Stomach smooth muscle (tissue), 2 donors: ENCODE data around the gene EXOC3L2.

Experiments
- H3K27ac ChIP-seq: one replicate; pipeline ENCODE4 v1.7.0; 2013; ENCODE audit warnings: mild to moderate bottlenecking, low read length, inconsistent platforms
- H3K27me3 ChIP-seq, 2 donors: one replicate each; pipeline ENCODE4 v1.7.0; 2013; ENCODE audit warnings: low read length in 2 of 2; ENCODE audit not compliant: insufficient read depth in 2 of 2, control insufficient read depth in 1 of 2
- H3K36me3 ChIP-seq, 2 donors: one replicate each; pipeline ENCODE4 v1.7.0; 2013; ENCODE audit warnings: low read length in 2 of 2; ENCODE audit not compliant: control insufficient read depth in 2 of 2, insufficient read depth in 2 of 2
- H3K4me1 ChIP-seq: one replicate; pipeline ENCODE4 v1.7.0; 2013; ENCODE audit warnings: low read length; ENCODE audit not compliant: control insufficient read depth, insufficient read depth
- H3K4me3 ChIP-seq, 2 donors: one replicate each; pipeline ENCODE4 v1.7.0; 2013; ENCODE audit warnings: low read length in 2 of 2
- H3K9ac ChIP-seq, 2 donors: one replicate each; pipeline ENCODE4 v1.7.0; 2013; ENCODE audit warnings: low read length in 2 of 2, mild to moderate bottlenecking in 1 of 2
- H3K9me3 ChIP-seq, 2 donors: one replicate each; pipeline ENCODE4 v1.7.0; 2013; ENCODE audit warnings: low read length in 2 of 2; ENCODE audit not compliant: control insufficient read depth in 2 of 2
- donor health status: healthy.
- donor health status: Pancreatic carcinoma.

The EXOC3L2 gene

GRCh38 chr19:45245334-45245787 is at the start of gene EXOC3L2:
Gene EXOC3L2 (minus strand): TSS chr19:45245407. CDS start chr19:45239045, 6,362 bp downstream.
- Histone ChIP-seq H3K4me3 (peak within 1 kb of the TSS in 1 of 2 donors; percentile 15), H3K4me1 (peaks cover 3% of the 10 kb centered on the region), H3K9me3 (no peaks in the 10 kb centered on the region), H3K27ac (no peak within 1 kb of the TSS), H3K27me3 (peaks cover 0 to 5% of the 10 kb centered on the region in 2 donors), H3K36me3 (no peaks in the 10 kb centered on the region), H3K9ac (no peak within 1 kb of the TSS)

DNA sequence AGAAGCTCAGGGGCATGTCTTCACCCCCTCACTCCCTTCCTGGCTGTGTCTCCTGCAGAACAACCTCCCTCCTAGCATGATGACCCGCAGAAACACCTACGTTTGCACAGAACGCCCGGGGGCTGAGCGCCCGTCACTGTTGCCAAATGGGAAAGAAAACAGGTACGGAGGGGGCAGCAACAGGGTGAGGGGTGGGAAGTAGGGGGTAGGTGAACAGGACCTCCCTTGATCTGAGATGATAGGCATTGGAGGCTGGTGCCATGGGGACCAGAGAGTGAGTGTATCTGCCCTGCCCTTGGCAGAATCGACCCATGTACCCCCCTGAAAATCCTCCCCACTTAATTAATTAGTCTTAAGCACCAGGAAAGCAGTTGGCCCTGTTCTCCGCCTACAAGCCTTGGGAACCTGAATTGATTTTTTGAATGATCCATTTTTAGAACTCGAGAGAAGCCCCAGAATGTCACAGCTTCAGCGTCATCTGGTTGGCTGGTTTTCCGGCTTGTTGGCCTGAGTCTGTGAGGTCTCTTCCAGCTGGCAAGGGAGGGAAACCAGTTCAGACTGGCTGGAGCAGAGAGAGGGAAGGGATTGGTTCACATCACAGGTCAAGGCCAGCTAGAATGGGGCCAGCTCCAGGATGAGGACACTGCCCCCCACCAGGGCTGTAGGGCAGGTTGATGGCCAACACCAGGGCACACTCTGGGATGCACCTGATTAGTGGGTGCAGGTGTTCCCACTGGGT is 49.3 kb upstream of the EXOC3L2 start:
- no peaks in the 10 kb centered on the region for H3K27me3 ChIP-seq
- peaks cover 25 to 26% of the 10 kb centered on the region in 2 donors for H3K36me3 ChIP-seq
- no peaks in the 10 kb centered on the region for H3K9me3 ChIP-seq
- peaks cover 10% of the 10 kb centered on the region for H3K4me1 ChIP-seq
- peak overlapping the region in 1 of 2 donors; percentile 3 for H3K4me3 ChIP-seq
- no peak overlapping the region for H3K27ac ChIP-seq
- H3K9ac ChIP-seq = no peak overlapping the region

DNA sequence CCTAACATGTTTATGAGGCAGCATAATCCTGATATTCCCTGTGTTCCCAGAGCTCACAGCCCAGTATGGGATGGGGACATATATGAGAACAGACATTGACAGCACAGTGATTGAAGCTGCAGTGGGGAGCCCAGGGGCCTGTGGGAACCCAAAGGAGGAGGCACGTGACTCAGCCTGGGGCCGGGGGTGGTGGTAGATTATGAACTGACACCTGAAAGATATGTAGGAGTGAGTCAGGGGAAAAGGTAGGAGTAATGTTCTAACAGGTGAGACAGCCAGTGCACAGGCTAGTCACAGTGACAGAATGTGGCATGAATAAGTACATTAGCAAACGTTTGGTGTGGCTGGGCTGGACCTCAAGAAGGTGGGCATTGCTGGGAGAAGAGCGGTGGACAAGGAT is 48.5 kb upstream of the EXOC3L2 start:
- Histone ChIP-seq H3K27ac (no peak overlapping the region), H3K9ac (no peak overlapping the region), H3K36me3 (peaks cover 21 to 23% of the 10 kb centered on the region in 2 donors)

GRCh38 chr19:45291834-45292233 is 46.6 kb upstream of the EXOC3L2 start:
- Histone ChIP-seq H3K4me3 (no peak overlapping the region), H3K27ac (no peak overlapping the region), H3K27me3 (no peaks in the 10 kb centered on the region), H3K9me3 (no peaks in the 10 kb centered on the region), H3K36me3 (peaks cover 21 to 25% of the 10 kb centered on the region in 2 donors), H3K9ac (no peak overlapping the region), H3K4me1 (peaks cover 10% of the 10 kb centered on the region)

More for the DNA sequence above, 48.5 kb upstream of the EXOC3L2 start:
- Histone ChIP-seq H3K9me3 (no peaks in the 10 kb centered on the region), H3K4me3 (no peak overlapping the region), H3K4me1 (peaks cover 10% of the 10 kb centered on the region), H3K27me3 (no peaks in the 10 kb centered on the region)

DNA sequence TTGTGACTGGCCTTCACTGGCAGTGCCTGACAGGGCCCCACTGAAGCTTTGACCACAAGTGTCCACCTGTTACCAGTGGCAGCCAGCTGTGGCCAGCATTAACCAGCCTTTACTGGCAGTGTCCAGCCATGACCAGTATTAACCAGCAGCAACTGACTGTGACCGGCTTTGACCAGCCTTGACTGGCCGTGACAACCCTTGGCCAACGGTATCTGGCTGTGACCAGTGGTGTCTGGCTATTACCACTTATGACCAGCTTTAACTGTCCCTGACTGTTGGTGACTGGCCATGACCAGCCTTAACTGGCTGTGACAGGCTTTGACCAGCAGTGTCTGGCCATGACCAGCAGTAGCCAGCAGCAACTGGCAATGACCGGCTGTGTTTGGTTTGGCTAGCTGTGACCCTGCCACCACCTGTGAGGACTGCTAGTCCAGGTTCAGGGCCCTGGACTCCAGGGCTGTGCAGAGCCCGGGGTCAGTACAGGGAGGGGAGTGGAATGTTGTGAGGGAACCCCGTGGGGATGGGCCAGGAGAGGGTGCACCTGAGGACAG is 45.2 kb upstream of the EXOC3L2 start:
- Histone ChIP-seq H3K4me3 (no peak overlapping the region), H3K27ac (no peak overlapping the region), H3K36me3 (peaks cover 21 to 23% of the 10 kb centered on the region in 2 donors), H3K27me3 (no peaks in the 10 kb centered on the region), H3K9me3 (no peaks in the 10 kb centered on the region), H3K9ac (no peak overlapping the region), H3K4me1 (peaks cover 10% of the 10 kb centered on the region)

- Histone ChIP-seq H3K9ac (no peak overlapping the region), H3K4me3 (no peak overlapping the region), H3K9me3 (no peaks in the 10 kb centered on the region), H3K27me3 (no peaks in the 10 kb centered on the region), H3K36me3 (peaks cover 8 to 36% of the 10 kb centered on the region in 2 donors), H3K4me1 (no peaks in the 10 kb centered on the region), H3K27ac (no peak overlapping the region)
These were observed 38.3 kb upstream of the EXOC3L2 start for GRCh38 chr19:45283443-45284033.

GRCh38 chr19:45280471-45280961 is 35.3 kb upstream of the EXOC3L2 start:
- H3K4me1 ChIP-seq = no peaks in the 10 kb centered on the region
- no peak overlapping the region for H3K9ac ChIP-seq
- H3K36me3 ChIP-seq = peaks cover 8 to 39% of the 10 kb centered on the region in 2 donors
- no peak overlapping the region for H3K27ac ChIP-seq
- no peaks in the 10 kb centered on the region for H3K27me3 ChIP-seq
- H3K4me3 ChIP-seq = no peak overlapping the region
- no peaks in the 10 kb centered on the region for H3K9me3 ChIP-seq

GRCh38 chr19:45279587-45280192 is 34.5 kb upstream of the EXOC3L2 start:
- no peak overlapping the region for H3K4me3 ChIP-seq
- H3K27me3 ChIP-seq = no peaks in the 10 kb centered on the region
- H3K36me3 ChIP-seq = peaks cover 8 to 35% of the 10 kb centered on the region in 2 donors
- H3K4me1 ChIP-seq = no peaks in the 10 kb centered on the region
- H3K27ac ChIP-seq = no peak overlapping the region
- no peaks in the 10 kb centered on the region for H3K9me3 ChIP-seq
- no peak overlapping the region for H3K9ac ChIP-seq

DNA sequence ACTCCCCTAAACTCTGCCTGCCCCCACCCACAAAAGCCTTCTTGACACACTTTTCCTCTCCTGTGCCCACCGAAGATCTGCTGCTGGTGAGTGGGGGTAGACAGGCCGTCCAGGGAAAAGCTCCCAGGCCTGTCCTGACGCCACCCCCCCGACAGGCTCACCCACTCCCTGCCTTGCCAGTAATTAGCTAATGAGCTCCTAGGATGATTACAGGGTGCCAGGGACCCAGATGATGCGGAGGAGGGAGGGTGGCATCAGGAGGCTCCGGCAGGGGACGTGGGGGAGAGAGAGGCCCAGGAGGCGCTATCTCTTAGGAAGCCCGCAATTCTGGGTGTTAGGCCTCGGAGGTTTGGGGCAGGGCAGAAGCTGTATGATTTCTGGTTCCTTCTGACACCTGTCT is 32.9 kb upstream of the EXOC3L2 start:
- no peak overlapping the region for H3K4me3 ChIP-seq
- H3K36me3 ChIP-seq = peaks cover 11 to 37% of the 10 kb centered on the region in 2 donors
- no peaks in the 10 kb centered on the region for H3K4me1 ChIP-seq
- H3K9me3 ChIP-seq = no peaks in the 10 kb centered on the region
- H3K27me3 ChIP-seq = no peaks in the 10 kb centered on the region
- no peak overlapping the region for H3K27ac ChIP-seq
- no peak overlapping the region for H3K9ac ChIP-seq

DNA sequence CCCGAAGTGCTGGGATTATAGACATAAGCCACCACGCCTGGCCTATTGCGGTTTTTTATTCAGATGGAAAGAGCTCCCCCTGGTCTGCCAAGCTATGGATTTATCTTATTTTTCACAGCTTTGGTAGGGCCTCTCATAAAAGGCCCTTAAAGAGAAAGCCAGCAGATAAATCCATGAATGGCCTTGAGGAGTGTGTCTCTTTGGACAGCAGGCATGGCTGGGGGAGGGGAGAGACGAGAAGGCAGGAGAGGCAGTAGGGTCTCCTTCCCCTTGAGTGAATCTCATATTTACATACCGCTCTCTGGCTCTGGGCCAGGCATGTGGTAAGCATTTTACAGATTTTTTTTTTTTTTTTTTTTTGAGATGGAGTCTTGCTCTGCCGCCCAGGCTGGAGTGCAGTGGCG is 31.1 kb upstream of the EXOC3L2 start:
- H3K27ac ChIP-seq = no peak overlapping the region
- H3K9me3 ChIP-seq = no peaks in the 10 kb centered on the region
- peaks cover 21 to 41% of the 10 kb centered on the region in 2 donors for H3K36me3 ChIP-seq
- H3K4me3 ChIP-seq = no peak overlapping the region
- H3K27me3 ChIP-seq = no peaks in the 10 kb centered on the region
- no peaks in the 10 kb centered on the region for H3K4me1 ChIP-seq
- H3K9ac ChIP-seq = no peak overlapping the region
